Measurements from ENCODE around the gene RASGEF1C. TPM values are rescaled to one million over a fixed set of nuclear protein-coding genes. Genes with fewer than 3 reads are reported as not detected.
A peak's percentile ranks its signal among the peaks of the same experiment; 100 is the strongest.

RASGEF1C gene
- total and polyA plus RNA-seq, 4 donors = 0.09 to 0.10 TPM; not detected in 2

GRCh38 chr5:180251141-180251540 lies 42.1 kb upstream of the RASGEF1C start:
- Histone ChIP-seq H3K4me3 (ENCODE audit: low read depth in 1 of 3, low read length in 3 of 3) (peak overlapping the region in 2 of 3 donors; percentile 42 to 72), H3K36me3 (ENCODE audit: control insufficient read depth in 4 of 4, insufficient read depth in 3 of 4, low read depth in 1 of 4, low read length in 3 of 4) (peaks cover 13 to 80% (median 58%) of the 10 kb centered on the region in 4 donors), H3K27me3 (ENCODE audit: control insufficient read depth in 4 of 4, insufficient read depth in 4 of 4, low read length in 3 of 4) (no peaks in the 10 kb centered on the region), H3K9me3 (ENCODE audit: control insufficient read depth in 4 of 4, low read length in 3 of 4) (peaks cover 57 to 93% (median 68%) of the 10 kb centered on the region in 4 donors), H3K9ac (ENCODE audit: low read depth in 1 of 2, low read length in 2 of 2) (no peak overlapping the region), H3K4me1 (ENCODE audit: control insufficient read depth in 4 of 4, insufficient read depth in 4 of 4, low read length in 3 of 4) (no peaks in the 10 kb centered on the region), H3K27ac (ENCODE audit: low read depth in 1 of 2, low read length in 2 of 2) (no peak overlapping the region)
- WGBS = 96% methylated on average over 9 of the region's 9 CpGs
- DNase-seq (ENCODE audit: low spot score) = no peak
- TF ChIP-seq REST (IDR thresholded peaks at IDR 0.05) = no peak
- no peak for TF ChIP-seq FOXA1 (IDR thresholded peaks at IDR 0.05)
- TF ChIP-seq SP1 (IDR thresholded peaks at IDR 0.05) = no peak
- no peak for TF ChIP-seq HNF4A (conservative IDR thresholded peaks at IDR 0.05)
- TF ChIP-seq FOXA2 (IDR thresholded peaks at IDR 0.05) = no peak
- TF ChIP-seq ZBTB33 (IDR thresholded peaks at IDR 0.05) = no peak
- TF ChIP-seq TAF1 (conservative IDR thresholded peaks at IDR 0.05) = no peak
- TF ChIP-seq GABPA (IDR thresholded peaks at IDR 0.05 in 1 of 2, conservative IDR thresholded peaks at IDR 0.05 in 1 of 2) = no peak
- no peak for TF ChIP-seq JUND (IDR thresholded peaks at IDR 0.05)
- TF ChIP-seq YY1 (IDR thresholded peaks at IDR 0.05) = no peak
- TF ChIP-seq, protein P1, sequence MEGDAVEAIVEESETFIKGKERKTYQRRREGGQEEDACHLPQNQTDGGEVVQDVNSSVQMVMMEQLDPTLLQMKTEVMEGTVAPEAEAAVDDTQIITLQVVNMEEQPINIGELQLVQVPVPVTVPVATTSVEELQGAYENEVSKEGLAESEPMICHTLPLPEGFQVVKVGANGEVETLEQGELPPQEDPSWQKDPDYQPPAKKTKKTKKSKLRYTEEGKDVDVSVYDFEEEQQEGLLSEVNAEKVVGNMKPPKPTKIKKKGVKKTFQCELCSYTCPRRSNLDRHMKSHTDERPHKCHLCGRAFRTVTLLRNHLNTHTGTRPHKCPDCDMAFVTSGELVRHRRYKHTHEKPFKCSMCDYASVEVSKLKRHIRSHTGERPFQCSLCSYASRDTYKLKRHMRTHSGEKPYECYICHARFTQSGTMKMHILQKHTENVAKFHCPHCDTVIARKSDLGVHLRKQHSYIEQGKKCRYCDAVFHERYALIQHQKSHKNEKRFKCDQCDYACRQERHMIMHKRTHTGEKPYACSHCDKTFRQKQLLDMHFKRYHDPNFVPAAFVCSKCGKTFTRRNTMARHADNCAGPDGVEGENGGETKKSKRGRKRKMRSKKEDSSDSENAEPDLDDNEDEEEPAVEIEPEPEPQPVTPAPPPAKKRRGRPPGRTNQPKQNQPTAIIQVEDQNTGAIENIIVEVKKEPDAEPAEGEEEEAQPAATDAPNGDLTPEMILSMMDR (IDR thresholded peaks at IDR 0.05; ENCODE audit: low read depth, low read length, missing input control) = no peak
- TF ChIP-seq, protein P2, sequence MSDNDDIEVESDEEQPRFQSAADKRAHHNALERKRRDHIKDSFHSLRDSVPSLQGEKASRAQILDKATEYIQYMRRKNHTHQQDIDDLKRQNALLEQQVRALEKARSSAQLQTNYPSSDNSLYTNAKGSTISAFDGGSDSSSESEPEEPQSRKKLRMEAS (IDR thresholded peaks at IDR 0.05) = no peak
- TF ChIP-seq ATF3 (IDR thresholded peaks at IDR 0.05) = no peak
- no peak for TF ChIP-seq EGR1 (IDR thresholded peaks at IDR 0.05; ENCODE audit: low read depth in 2 of 2)
- no peak for TF ChIP-seq RXRA (IDR thresholded peaks at IDR 0.05)
- no peak for TF ChIP-seq HNF4G (IDR thresholded peaks at IDR 0.05)
- no peak for TF ChIP-seq RAD21 (IDR thresholded peaks at IDR 0.05)

Measured in liver (tissue), 9 donors.